GM12874 (cell line): Measurements from ENCODE around the gene ATXN1L.

ENCODE experiments used
- TF ChIP-seq, protein P1 (sequence below): IDR thresholded peaks from 2 replicates; pipeline ENCODE4 v1.5.1; 2011; ENCODE audit warnings: low read depth, mild to moderate bottlenecking, control low read depth, low read length, moderate library complexity; ENCODE audit not compliant: insufficient read depth

Gene ATXN1L, protein sequence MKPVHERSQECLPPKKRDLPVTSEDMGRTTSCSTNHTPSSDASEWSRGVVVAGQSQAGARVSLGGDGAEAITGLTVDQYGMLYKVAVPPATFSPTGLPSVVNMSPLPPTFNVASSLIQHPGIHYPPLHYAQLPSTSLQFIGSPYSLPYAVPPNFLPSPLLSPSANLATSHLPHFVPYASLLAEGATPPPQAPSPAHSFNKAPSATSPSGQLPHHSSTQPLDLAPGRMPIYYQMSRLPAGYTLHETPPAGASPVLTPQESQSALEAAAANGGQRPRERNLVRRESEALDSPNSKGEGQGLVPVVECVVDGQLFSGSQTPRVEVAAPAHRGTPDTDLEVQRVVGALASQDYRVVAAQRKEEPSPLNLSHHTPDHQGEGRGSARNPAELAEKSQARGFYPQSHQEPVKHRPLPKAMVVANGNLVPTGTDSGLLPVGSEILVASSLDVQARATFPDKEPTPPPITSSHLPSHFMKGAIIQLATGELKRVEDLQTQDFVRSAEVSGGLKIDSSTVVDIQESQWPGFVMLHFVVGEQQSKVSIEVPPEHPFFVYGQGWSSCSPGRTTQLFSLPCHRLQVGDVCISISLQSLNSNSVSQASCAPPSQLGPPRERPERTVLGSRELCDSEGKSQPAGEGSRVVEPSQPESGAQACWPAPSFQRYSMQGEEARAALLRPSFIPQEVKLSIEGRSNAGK

DNA sequence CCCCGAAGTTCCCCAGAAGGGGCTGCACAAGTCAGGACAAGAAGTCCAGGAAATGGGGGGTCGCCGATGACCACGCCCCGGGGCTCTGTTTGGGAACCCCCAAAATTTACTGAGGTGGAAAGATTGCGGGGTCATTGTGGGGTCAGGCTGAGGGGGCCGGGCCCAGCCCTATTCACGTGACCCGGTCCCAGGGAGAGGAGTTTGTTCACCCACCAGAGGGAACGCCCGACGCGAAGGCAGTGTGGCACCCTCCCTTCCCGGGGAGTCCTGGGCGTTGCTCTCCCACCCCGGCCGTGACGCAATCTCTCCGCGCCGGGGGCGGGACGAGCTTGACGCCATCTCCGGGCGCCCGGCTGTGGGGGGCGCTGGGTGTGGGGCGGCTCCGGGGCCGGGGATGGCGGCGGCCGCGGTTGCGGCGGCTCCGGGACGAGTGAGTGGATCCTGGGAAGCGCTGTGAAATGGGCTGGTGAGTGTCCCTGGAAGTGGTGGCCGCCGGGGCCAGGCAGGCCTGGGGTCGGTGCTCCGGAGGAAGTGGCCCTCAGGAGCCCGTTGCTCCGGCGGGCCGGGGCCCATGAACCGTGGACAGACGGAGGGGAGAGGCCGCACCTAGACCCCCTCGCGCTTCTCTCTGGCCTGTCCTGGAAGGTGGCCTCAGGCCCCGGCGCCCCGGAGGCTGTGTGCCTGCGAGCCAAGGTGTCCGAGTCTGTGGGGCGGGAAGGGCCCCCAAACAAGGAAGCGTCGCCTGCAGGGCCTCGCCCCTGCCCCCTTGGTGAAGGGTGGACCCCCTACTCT lies at the start of gene ATXN1L:
Gene ATXN1L (plus strand): TSS at position 338 of the 792 bp plus-strand sequence. CDS start 3,765 bp downstream, outside the sequence.
- TF ChIP-seq, protein P1, sequence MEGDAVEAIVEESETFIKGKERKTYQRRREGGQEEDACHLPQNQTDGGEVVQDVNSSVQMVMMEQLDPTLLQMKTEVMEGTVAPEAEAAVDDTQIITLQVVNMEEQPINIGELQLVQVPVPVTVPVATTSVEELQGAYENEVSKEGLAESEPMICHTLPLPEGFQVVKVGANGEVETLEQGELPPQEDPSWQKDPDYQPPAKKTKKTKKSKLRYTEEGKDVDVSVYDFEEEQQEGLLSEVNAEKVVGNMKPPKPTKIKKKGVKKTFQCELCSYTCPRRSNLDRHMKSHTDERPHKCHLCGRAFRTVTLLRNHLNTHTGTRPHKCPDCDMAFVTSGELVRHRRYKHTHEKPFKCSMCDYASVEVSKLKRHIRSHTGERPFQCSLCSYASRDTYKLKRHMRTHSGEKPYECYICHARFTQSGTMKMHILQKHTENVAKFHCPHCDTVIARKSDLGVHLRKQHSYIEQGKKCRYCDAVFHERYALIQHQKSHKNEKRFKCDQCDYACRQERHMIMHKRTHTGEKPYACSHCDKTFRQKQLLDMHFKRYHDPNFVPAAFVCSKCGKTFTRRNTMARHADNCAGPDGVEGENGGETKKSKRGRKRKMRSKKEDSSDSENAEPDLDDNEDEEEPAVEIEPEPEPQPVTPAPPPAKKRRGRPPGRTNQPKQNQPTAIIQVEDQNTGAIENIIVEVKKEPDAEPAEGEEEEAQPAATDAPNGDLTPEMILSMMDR: no peak

DNA sequence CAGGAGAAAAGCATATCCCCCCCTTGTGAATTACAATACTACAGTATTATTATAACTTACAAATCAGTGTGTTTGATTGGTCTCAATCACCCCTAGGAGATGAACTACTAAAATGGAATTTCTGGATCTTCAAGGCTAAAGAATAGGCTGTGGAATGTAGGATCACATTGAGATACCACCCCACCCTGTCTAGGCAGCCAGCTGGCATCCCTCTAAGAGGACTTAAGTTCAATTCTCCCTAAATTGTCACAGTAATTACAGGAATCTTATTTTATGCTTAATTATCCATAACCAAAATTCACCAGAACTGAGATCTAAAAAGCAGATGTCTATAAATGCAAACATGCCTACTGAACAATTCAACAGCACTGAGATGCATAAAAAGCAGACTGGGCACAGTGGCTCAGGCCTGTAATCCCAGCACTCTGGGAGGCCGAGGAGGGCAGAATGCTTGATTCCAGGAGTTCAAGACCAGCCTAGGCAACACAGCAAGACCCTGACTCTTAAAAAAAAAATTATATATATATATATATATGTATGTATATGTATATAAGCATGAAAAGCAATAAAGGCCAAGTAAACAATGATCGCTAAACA lies 49.2 kb upstream of the ATXN1L start:
- TF ChIP-seq, protein P1: no peak

DNA sequence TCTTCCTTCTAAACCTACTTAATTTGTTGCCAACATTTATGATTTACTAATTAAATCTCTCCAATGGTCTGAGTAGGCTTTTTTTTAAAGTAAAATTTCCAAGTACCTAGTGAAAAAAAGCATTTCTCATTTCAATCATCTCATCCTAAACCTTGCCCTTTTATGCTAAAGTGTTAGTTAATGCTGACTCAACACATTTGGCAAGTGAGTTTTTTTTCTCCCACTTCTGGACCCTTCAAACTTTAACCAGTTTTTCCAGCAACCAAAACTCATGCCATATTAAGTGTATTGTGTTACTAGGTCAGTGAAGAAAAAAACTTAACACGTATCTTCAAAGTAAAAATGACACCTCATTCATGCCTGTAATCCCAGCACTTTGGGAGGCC lies 42.5 kb upstream of the ATXN1L start:
- TF ChIP-seq, protein P1: no peak

DNA sequence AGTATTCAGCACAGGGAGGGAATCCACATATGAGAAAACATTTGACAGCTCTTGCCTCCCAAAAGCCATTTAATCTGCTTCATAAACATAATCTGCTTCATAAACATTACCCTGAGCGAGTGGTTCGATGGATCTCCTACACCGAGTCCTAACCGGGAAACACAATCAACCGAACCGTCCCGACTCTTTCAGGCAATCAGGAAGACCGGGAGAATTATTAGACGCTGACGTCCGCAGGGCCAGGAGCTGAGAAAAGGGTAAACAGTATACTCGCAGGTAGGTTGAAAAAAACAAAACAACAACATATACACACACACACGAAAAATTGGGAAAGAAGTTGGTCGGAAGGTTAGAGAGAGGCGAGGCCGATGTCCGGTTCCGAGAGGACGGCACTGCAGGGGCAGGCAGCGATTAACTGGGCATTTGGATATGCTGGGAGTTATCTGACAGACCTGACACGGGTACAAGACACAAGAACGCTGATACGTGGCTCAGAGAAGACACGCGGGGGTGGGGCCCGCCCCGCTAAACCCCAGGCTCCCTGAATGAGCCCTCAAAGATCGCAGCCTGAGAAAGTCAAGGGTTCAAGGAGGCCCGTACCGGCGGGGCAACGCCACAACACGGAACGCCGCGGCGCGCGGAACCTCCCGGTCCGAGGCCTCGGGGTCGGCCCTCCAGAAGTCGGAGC lies 37.7 kb upstream of the ATXN1L start:
- TF ChIP-seq, protein P1: no peak

DNA sequence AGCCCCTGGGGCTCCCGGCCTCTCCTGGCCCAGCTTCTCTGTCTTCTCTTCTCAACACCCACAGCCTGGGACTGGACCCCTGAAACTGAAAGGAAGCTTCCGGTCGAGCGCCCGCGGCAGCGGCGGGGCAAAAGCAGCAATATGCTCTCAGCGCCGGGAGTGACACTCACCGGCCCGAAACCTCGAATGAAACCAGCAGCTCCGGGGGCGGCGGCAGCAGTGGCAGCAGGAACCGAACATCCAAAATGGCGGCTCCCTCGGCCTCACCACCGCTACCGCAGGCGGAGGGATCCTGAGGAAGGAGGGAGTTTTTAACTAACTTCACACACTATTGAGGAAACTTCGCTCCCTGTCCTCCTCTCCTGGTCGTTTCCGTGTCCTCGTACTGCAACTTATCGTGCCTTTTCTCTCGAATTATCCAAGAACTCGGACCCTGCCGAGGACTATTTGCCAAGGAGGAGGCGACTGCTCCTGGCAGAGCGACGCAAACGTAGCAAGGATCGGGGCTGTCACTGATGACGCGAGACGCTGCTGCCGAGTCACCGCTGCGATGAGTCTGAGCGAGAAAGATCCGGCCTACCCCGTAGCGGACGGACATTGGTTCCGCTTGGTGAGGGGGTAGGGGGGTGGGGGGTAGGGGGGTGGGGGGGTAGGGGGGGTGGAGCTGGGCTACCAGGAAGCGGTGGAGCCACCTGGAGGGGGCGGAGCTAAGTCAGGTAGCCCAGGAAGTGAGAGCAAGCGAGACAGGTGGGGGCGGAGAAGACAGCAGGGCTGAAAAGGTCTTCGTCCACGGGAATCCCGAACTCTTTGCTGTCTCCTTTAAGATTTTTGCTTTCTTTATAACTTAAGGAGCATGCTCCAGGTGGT lies 37.0 kb upstream of the ATXN1L start, which contains the start of gene AP1G1:
Gene AP1G1 (minus strand): TSS at position 242 of the 867 bp plus-strand sequence. CDS start 19,355 bp downstream, outside the sequence.
- TF ChIP-seq, protein P1: no peak

DNA sequence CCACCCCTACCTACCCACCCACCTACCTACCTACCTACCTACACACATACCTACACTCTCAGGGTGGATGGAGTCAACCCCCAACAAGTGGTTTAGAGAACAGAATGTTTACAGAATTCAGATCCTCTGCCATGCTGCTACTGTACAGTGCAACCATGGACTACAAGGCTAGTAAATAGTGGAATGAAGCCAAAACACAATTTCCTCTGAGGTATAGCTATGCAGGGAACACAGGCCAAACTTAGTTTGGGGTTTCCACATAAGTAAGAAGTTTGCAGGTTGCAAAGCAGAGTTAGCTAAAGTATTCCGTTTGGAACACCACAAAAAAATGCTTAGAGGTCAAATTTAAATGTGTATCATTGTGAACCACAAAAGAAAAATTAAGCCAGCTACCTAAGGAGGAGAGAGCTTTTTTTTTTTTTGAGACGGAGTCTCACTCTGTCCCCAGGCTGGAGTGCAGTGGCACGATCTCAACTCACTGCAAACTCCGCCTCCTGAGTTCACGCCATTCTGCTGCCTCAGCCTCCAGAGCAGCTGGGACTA lies 34.4 kb upstream of the ATXN1L start:
- TF ChIP-seq, protein P1: no peak
